Spleen (tissue), 7 donors: ENCODE data around the gene MYCN.

Source experiments
- CTCF ChIP-seq, 11 experiments: fragments of 200-600 bp in 7 of 11; fragments of 450-650 bp in 4 of 11; sonication (generic) in 4 of 11; IDR thresholded peaks in 8 of 11; conservative IDR thresholded peaks in 3 of 11; 1 replicate in 7 of 11; 2 replicates in 4 of 11; pipeline versions ENCODE4 v1.4.0 to v1.8.0; 2016 to 2021; ENCODE audit warnings: antibody characterized with exemption in 11 of 11, inconsistent platforms in 4 of 11, mild to moderate bottlenecking in 1 of 11
- POLR2AphosphoS5 ChIP-seq, 3 donors: sonication (generic); formaldehyde crosslinking; IDR thresholded peaks; one replicate each; pipeline ENCODE4 v1.5.1; 2017; ENCODE audit warnings: antibody characterized with exemption in 3 of 3
- donor health status: DM: no; HTN: no; CAD: no; lungs with moderate emphysema.
- donor health status: DM: no; HTN: no; CAD: no.
- donor health status: DM: no; HTN: no; CAD: no.

- TF ChIP-seq POLR2AphosphoS5 (IDR thresholded peaks at IDR 0.05) (no peak), CTCF (IDR thresholded peaks at IDR 0.05 in 8 of 11, conservative IDR thresholded peaks at IDR 0.05 in 3 of 11) (no peak)
These were observed 1.4 kb upstream of the MYCN start for GRCh38 chr2:15938803-15939555.
